HepG2 (cell line): Measurements from ENCODE around the gene ULBP1. TPM values are rescaled to one million over a fixed set of nuclear protein-coding genes. Genes with fewer than 3 reads are reported as not detected.
"Not testable (repeated sequence)": the region's sequence is repeated elsewhere in the genome, so short reads cannot be mapped to it uniquely, and the experiment has no call there.

Experiments used
- ATAC-seq: fragments of 200-7000 bp; cut with Tn5 transposase; 3 replicates; pipeline ENCODE4 v1.9.1; 2020; ENCODE audit warnings: mild to moderate bottlenecking, moderate library complexity
- BruUV-seq: library from RNA; stranded (reverse); fragments of 400-500 nt; replicated peaks from 2 replicates; lab custom pipeline; 2021; lab: Mats Ljungman, UMichigan
- CTCF ChIA-PET: fragments of 300-600 bp; formaldehyde crosslinking; extraction: SDS; loops from one replicate; lab custom pipeline; 2021; ENCODE audit warnings: low total read pairs, inconsistent platforms, low intra/inter-chr PET ratio; lab: Yijun Ruan, JAX
- POLR2A ChIA-PET: fragments of 350-600 bp; sonication (Branson Sonifier 250); formaldehyde crosslinking; loops from one replicate; lab custom pipeline; 2020; ENCODE audit warnings: antibody characterized with exemption, inconsistent platforms; lab: Yijun Ruan, JAX
- DNase-seq: peaks from one replicate; pipeline ENCODE4 v3.0.0-alpha.2; 2015; ENCODE audit warnings: low spot score
- FAIRE-seq: peaks from 3 replicates; lab custom pipeline; 2011; peaks lifted over from hg19 to GRCh38; lab: Jason Lieb, UNC
- H2AFZ ChIP-seq: one replicate; pipeline ENCODE4 v1.6.1; 2011; ENCODE audit warnings: low read length, inconsistent platforms
- H3K27ac ChIP-seq: fragments of 300-600 bp; 3 replicates; pipeline ENCODE4 v1.8.0; 2011; ENCODE audit warnings: mixed run types, mild to moderate bottlenecking, mixed read lengths, low read length, inconsistent platforms; ENCODE audit not compliant: insufficient read depth; ENCODE audit errors: extremely low read length
- H3K27me3 ChIP-seq, 2 experiments: fragments of 200-600 bp in 1 of 2; 2 replicates in 1 of 2; 3 replicates in 1 of 2; pipeline versions ENCODE4 v1.6.0 to v1.8.0; 2011; ENCODE audit warnings: low read length in 2 of 2, mild to moderate bottlenecking in 2 of 2, moderate library complexity in 2 of 2, inconsistent platforms in 1 of 2; ENCODE audit not compliant: insufficient read depth in 2 of 2, control insufficient read depth in 1 of 2
- H3K36me3 ChIP-seq, 2 experiments: fragments of 200-600 bp in 1 of 2; replicated peaks in 1 of 2; 2 replicates in 1 of 2; 3 replicates in 1 of 2; pipeline versions ENCODE4 v1.5.1 to v1.8.0; 2011; ENCODE audit warnings: low read length in 2 of 2, inconsistent platforms in 1 of 2; ENCODE audit not compliant: insufficient read depth in 2 of 2, control insufficient read depth in 1 of 2
- H3K4me1 ChIP-seq: 2 replicates; pipeline ENCODE4 v1.5.1; 2012; ENCODE audit warnings: low read length, inconsistent platforms; ENCODE audit not compliant: insufficient read depth
- H3K4me2 ChIP-seq: 2 replicates; pipeline ENCODE4 v1.6.0; 2011; ENCODE audit warnings: low read depth, low read length, inconsistent platforms
- H3K4me3 ChIP-seq, 3 experiments: fragments of 200-600 bp in 1 of 3; sonication (generic), shearing (Covaris generic) in 1 of 3; replicated peaks in 1 of 3; 2 replicates each; pipeline ENCODE4 v1.5.1; 2011 to 2016; ENCODE audit warnings: low read length in 3 of 3, inconsistent platforms in 2 of 3, low read depth in 2 of 3, mild to moderate bottlenecking in 2 of 3, control low read depth in 1 of 3, mixed read lengths in 1 of 3; ENCODE audit not compliant: insufficient read depth in 1 of 3
- H3K79me2 ChIP-seq: one replicate; pipeline ENCODE4 v1.6.1; 2011; ENCODE audit warnings: low read length, inconsistent platforms; ENCODE audit not compliant: insufficient read depth
- H3K9ac ChIP-seq: 2 replicates; pipeline ENCODE4 v1.6.0; 2011; ENCODE audit warnings: mild to moderate bottlenecking, low read depth, low read length, inconsistent platforms; ENCODE audit not compliant: insufficient read depth
- H3K9me3 ChIP-seq: 2 replicates; pipeline ENCODE4 v1.5.1; 2012; ENCODE audit warnings: mild to moderate bottlenecking, low read length
- H4K20me1 ChIP-seq: 2 replicates; pipeline ENCODE4 v1.6.0; 2011; ENCODE audit warnings: inconsistent platforms, mild to moderate bottlenecking, low read length, moderate library complexity; ENCODE audit not compliant: insufficient read depth
- WGBS: methylation state at CpG from one replicate; pipeline ENCODE4 v1.1.6; 2017; ENCODE audit warnings: low lambda C conversion rate; 5-methylcytosine and 5-hydroxymethylcytosine counted together
- in situ Hi-C: cut with HindIII; loops from 2 replicates; pipeline ENCODE4 v1.10.0; 2017; ENCODE audit warnings: low pct_unique_long_range_greater_than_20kb; ENCODE audit not compliant: extremely low pct_ligation_motif_present
- intact Hi-C: fragments of 100-400 bp; cut with micrococcal nuclease; formaldehyde crosslinking; loops from one replicate; pipeline ENCODE4 v1.10.0; 2022; ENCODE audit not compliant: unreplicated experiment
- polyA plus RNA-seq, 8 experiments: library from polyadenylated mRNA; depleted of rRNA in 3 of 8; stranded (reverse) in 7 of 8; unstranded in 1 of 8; fragments of >200 nt; fragmentation: Illumina TruSeq in 4 of 8; extraction: Trizol in 4 of 8; gene quantifications; 2 replicates each; pipeline versions ENCODE4 v1.2.1 to v1.2.3, GENCODE V29; 2011 to 2016; ENCODE audit warnings: low read depth in 4 of 8, missing spikeins in 1 of 8, mixed read lengths in 1 of 8; ENCODE audit not compliant: insufficient read depth in 1 of 8
- total RNA-seq, 5 experiments: library from RNA; depleted of rRNA; stranded (reverse); fragments of >200 nt; fragmentation: Illumina TruSeq; extraction: Trizol; gene quantifications; 2 replicates each; pipeline ENCODE4 v1.2.3, GENCODE V29; 2016; ENCODE audit warnings: low read depth in 1 of 5

Gene ULBP1
- total and polyA plus RNA-seq, 2 of the 13 experiments (the other 11 are each of a cell fraction or from before 2014, with no cell fraction given) = 0.04 to 0.09 TPM

- H3K9me3 ChIP-seq, H3K4me1 ChIP-seq, BruUV-seq, H3K4me3 ChIP-seq, H3K9ac ChIP-seq, H2AFZ ChIP-seq, intact Hi-C loops, H3K27ac ChIP-seq, CTCF ChIA-PET, POLR2A ChIA-PET, H3K36me3 ChIP-seq, H3K79me2 ChIP-seq, FAIRE-seq, in situ Hi-C loops, ATAC-seq, DNase-seq, H3K4me2 ChIP-seq, H4K20me1 ChIP-seq: not testable (repeated sequence)
- WGBS = 26% methylated on average over 5 of the region's 6 CpGs
- H3K27me3 ChIP-seq = peaks cover 8 to 36% of the 10 kb centered on the region in 2 experiments; a peak in 3 of 5 replicates
These were observed 18.5 kb upstream of the ULBP1 start for GRCh38 chr6:149945276-149945675.

- H3K9ac ChIP-seq, H3K4me3 ChIP-seq, DNase-seq, intact Hi-C loops, H3K79me2 ChIP-seq, H3K4me2 ChIP-seq, H4K20me1 ChIP-seq, H2AFZ ChIP-seq, BruUV-seq, in situ Hi-C loops, H3K9me3 ChIP-seq, FAIRE-seq, CTCF ChIA-PET, H3K36me3 ChIP-seq, ATAC-seq, POLR2A ChIA-PET, H3K4me1 ChIP-seq, H3K27ac ChIP-seq: not testable (repeated sequence)
- 7% methylated on average over 7 of the region's 7 CpGs for WGBS
- peaks cover 7 to 38% of the 10 kb centered on the region in 2 experiments; a peak in 3 of 5 replicates for H3K27me3 ChIP-seq
These were observed 17.1 kb upstream of the ULBP1 start for GRCh38 chr6:149946631-149947030.

GRCh38 chr6:149947533-149947932, 16.2 kb upstream of the ULBP1 start:
- no CpG with 5 or more reads among the region's 1 CpG for WGBS
- H4K20me1 ChIP-seq, CTCF ChIA-PET, H3K36me3 ChIP-seq, BruUV-seq, H3K4me1 ChIP-seq, POLR2A ChIA-PET, H3K9me3 ChIP-seq, ATAC-seq, DNase-seq, in situ Hi-C loops, H3K9ac ChIP-seq, H3K4me2 ChIP-seq, H3K79me2 ChIP-seq, H2AFZ ChIP-seq, FAIRE-seq, H3K4me3 ChIP-seq, H3K27ac ChIP-seq, intact Hi-C loops: not testable (repeated sequence)
- peaks cover 3 to 35% of the 10 kb centered on the region in 2 experiments; a peak in 3 of 5 replicates for H3K27me3 ChIP-seq
